GM10248 (cell line): ENCODE measurements around the gene SHISA3.

ENCODE experiments used
- CTCF ChIA-PET: fragments of 300-600 bp; sonication (Branson Sonifier 250); formaldehyde crosslinking; extraction: SDS; loops from one replicate; lab custom pipeline; 2021; ENCODE audit warnings: antibody characterized with exemption; lab: Yijun Ruan, JAX
- POLR2A ChIA-PET: fragments of 350-650 bp; sonication (Branson Sonifier 250); formaldehyde crosslinking; extraction: SDS; loops from one replicate; lab custom pipeline; 2020; ENCODE audit warnings: antibody characterized with exemption; lab: Yijun Ruan, JAX
- DNase-seq: peaks from one replicate; pipeline ENCODE4 v3.0.0; 2012; ENCODE audit errors: extremely low spot score
- CTCF ChIP-seq: IDR thresholded peaks from 2 replicates; pipeline ENCODE4 v1.5.1; 2012; ENCODE audit warnings: mild to moderate bottlenecking, low read depth; ENCODE audit errors: extremely low read depth, missing control alignments, control extremely low read depth

The SHISA3 gene

GRCh38 chr4:42359711-42360110, 37.6 kb upstream of the SHISA3 start:
- CTCF ChIA-PET, result interaction anchor here (1.1 to 2.0 kb wide), 3 partner anchors 10 to 161 kb away, joined by 5 to 9 read pairs (median 6); no protein-coding TSS in a partner anchor
- no peak for TF ChIP-seq CTCF
- POLR2A ChIA-PET, result no interaction called here
- DNase-seq, result no peak

GRCh38 chr4:42360256-42360669, 37.0 kb upstream of the SHISA3 start:
- TF ChIP-seq CTCF, result no peak
- ChIA-PET CTCF (interaction anchor here (1.1 to 1.5 kb wide), 2 partner anchors 11 to 160 kb away, joined by 5 to 6 read pairs; no protein-coding TSS in a partner anchor), POLR2A (no interaction called here)
- DNase-seq, result no peak

GRCh38 chr4:42361456-42361855, 35.8 kb upstream of the SHISA3 start:
- CTCF ChIA-PET, result interaction anchor here (1.0 kb wide), 1 partner anchor 10 kb away, joined by 4 read pairs; no protein-coding TSS in a partner anchor
- POLR2A ChIA-PET, result no interaction called here
- no peak for TF ChIP-seq CTCF
- no peak for DNase-seq

- CTCF ChIA-PET, result interaction anchor here (0.6 kb wide), 1 partner anchor 9 kb away, joined by 3 read pairs; no protein-coding TSS in a partner anchor
- TF ChIP-seq CTCF, result no peak
- POLR2A ChIA-PET, result no interaction called here
- DNase-seq, result no peak
These were observed 34.7 kb upstream of the SHISA3 start for GRCh38 chr4:42362591-42362990.

- ChIA-PET POLR2A (no interaction called here), CTCF (no interaction called here)
- no peak for DNase-seq
- no peak for TF ChIP-seq CTCF
These were observed 33.7 kb upstream of the SHISA3 start for GRCh38 chr4:42363614-42364013.

- TF ChIP-seq CTCF, result no peak
- CTCF ChIA-PET, result no interaction called here
- no peak for DNase-seq
- POLR2A ChIA-PET, result no interaction called here
These were observed 32.8 kb upstream of the SHISA3 start for GRCh38 chr4:42364266-42365053.
